ENCODE measurements around the gene PC.

Gene PC

DNA sequence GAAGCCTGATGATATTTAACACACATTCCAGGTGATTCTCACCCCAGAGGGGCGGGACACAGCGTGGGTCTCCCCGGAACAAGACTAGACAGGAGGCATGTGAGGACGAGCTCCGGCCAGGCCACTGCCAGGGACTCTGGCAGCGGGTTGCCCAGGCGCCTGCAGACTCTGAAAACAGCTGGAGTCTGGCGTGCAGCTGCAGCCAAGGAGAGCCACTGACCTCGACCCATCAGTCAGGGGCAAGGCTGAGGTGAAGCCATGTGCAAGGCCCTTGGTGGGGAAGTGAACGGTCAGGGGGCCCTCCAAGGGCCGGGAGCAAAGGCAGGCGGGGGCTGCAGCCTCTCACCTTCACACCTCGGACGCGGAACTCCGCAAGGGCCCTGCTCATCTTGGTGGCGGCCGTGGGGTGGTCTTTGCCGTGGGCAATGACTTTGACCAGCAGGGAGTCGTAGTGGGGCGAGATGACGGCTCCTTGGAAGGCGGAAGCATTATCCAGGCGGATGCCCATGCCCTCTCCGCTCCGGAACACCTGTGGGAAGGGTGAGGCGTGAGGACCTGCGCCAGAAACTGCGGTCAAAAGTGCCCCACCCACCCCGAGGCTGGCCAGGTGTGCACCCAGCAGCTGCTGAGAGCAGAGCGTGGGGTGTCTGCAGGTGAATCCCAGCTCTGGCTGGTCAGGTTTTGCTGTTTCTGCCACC lies 94.6 kb downstream of the PC start:
- no peak for DNase-seq

DNA sequence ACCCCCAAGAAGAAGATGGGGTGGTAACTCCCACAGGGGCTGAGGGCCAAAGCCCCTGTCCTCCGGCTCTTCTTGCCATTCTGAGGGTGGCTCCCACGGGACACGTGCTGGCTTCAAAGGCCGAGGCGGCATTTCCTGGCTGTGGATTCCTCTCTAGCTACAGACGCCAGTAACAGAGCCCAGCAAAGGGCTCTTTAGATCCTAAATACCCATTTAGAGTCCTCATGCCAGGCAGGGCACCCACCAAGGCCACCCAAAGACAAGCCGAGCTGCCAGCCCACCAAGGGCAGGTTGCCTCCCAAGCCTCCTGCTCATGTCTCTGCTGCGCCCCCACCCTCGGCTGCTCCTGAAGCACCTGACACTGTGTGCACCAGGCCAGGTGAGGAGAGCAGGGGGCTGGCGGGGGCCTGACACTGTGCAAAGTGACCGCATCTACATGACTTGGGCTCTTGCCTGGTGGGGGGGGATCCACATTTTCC lies 95.6 kb downstream of the PC start:
- no peak for DNase-seq

DNA sequence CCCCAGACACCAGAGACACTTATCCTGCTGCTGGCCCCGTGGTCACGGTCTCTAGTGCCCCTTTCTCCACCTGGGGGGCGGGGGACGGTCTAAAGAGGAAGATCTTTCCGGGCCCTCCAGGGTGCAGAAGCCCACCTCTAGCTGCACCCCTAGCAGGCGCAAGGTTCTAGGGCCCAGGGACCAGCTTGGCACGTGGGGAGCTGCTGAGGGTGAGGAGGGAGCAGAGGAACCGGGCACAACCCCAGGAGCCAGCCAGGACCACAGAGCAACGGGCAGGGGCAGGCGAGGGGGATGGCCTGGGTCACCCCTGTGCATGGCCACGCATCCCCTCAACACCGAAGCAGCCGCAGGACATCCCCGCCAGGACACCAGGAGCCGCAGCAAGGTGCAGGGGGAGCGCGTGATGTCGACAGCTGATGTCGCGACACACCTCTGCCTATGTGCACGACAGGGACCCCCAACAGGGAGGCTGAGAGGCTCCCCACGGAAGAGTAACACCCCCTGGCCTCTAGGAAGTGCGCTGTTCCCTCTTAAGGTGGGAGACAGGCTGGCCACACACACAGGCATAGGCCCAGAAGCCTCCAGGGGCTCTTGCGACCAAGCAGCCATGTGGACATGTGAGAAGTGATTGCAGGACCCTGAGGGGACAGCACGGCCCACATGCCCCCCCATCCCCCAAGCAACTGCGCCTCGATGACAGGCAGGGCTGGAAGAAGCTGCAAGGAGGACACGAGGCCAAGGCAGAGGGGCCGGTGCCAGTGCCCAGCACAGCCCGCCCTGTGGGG lies 96.2 kb downstream of the PC start:
- no peak for DNase-seq

DNA sequence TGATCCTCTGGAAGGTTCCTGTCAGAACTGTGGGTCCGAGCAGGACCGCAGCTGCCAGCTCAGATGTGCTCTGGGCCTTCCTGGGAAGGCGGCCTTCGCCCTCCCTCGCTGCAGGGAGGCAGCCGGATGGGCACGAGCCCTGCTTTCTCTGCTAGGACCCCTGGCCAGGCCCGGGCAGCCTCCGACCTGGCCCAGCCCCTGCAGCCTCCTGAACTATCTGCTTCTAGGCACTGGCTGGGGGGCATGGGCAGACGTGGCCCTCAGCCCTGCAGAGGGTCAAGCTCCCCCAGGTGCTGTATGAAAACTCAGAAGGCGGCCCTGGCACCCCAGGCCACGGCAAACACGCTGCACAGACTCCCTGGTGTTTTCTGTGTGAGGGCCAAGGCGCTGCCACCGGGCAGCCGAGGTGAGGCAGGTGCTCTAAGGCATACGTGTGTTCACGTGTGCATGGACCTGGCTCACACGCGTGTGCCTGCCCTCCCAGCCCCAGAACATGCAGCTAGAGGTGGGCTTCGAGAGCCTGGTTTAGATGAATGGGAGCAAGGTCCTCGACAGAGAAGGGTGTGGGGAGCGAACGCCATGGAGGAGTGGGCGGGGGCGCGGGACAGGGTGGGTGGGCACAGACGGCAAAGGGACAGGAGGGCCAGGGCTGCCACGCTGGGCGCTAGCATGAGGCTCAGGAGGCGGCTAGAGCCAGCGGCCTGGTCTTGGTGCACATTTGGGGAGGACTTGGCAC lies 97.0 kb downstream of the PC start:
- no peak for DNase-seq

DNA sequence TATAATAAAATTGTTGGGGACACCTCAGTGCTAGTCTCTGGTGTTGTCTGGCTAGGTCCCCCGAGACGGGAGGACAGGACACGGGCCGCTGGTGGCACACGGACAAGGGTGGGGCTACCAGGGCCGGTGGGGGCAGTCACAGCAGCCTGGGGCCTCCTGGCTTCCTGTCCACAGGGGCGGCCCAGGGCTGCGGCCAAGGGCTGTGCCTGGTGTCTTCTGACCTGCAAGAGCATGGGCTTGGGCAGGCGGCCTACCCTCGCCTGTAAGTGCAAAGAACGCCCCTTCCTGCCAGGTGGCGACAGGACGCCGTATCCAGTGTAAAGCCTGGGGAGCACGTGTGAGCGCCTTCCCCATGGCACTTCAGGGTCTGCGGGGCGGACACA lies 97.7 kb downstream of the PC start:
- DNase-seq = no peak

DNA sequence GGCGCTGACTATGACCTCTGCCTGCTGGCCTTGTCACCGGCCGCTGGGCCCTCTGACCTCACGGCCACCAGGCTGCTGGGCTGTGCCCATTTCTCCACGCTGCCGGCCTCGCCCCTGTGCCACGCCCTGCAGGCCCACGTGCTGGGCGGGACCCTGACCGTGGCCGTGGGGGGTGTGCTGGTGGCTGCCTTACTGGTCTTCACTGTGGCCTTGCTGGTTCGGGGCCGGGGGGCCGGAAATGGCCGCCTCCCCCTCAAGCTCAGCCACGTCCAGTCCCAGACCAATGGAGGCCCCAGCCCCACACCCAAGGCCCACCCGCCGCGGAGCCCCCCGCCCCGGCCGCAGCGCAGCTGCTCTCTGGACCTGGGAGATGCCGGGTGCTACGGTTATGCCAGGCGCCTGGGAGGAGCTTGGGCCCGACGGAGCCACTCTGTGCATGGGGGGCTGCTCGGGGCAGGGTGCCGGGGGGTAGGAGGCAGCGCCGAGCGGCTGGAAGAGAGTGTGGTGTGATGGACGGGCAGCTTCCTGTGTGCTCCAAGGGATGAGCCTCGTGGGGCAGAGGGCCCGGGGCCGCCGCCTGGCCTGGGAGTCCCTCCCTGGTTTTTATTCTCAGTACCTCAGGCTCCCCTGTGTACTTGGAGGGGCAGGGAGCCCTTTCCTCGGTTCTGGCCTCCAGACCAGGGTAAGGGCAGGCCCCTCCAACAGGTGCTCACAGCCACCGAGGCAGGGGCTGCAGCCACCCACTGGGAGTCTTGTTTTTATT lies 98.3 kb downstream of the PC start:
- no peak for DNase-seq

DNA sequence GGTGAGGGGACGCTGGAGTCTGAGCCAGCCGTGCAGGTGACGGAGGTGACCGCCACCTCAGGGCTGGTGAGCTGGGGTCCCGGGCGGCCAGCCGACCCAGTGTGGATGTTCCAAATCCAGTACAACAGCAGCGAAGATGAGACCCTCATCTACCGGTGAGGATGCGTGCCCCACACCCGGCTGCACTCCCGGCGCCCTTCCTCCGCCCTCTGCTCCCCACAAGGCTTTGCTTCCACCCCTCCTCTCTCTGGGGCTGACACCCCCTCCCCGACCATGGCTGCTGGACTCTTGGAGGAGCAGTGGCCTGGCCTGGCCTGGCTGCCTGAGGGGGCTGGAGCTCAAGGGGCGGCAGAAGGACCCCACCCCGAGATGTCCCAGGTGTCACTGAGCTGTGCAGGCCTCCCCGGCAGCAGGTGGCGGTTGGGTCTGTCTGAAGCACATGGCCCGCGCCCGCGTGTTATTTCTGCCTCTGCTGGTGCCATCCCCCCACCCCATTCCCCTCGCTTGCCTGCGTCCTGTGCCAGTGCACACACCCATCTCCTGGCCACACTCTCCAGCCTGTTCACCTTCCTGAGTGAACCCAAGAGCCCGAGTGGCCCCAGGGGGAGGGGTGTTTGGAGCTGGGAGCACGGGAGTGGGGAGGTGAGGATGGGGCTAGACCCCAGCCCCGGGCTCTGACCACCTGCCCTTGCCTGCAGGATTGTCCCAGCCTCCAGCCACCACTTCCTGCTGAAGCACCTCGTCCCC lies 99.1 kb downstream of the PC start:
- no peak for DNase-seq

DNA sequence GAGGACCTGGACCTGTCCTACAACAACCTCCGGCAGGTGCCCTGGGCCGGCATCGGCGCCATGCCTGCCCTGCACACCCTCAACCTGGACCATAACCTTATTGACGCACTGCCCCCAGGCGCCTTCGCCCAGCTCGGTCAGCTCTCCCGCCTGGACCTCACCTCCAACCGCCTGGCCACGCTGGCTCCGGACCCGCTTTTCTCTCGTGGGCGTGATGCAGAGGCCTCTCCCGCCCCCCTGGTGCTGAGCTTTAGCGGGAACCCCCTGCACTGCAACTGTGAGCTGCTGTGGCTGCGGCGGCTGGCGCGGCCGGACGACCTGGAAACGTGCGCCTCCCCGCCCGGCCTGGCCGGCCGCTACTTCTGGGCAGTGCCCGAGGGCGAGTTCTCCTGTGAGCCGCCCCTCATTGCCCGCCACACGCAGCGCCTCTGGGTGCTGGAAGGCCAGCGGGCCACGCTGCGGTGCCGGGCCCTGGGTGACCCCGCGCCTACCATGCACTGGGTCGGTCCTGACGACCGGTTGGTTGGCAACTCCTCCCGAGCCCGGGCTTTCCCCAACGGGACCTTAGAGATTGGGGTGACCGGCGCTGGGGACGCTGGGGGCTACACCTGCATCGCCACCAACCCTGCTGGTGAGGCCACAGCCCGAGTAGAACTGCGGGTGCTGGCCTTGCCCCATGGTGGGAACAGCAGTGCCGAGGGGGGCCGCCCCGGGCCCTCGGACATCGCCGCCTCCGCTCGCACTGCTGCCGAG lies 99.8 kb downstream of the PC start:
- no peak for DNase-seq

DNA sequence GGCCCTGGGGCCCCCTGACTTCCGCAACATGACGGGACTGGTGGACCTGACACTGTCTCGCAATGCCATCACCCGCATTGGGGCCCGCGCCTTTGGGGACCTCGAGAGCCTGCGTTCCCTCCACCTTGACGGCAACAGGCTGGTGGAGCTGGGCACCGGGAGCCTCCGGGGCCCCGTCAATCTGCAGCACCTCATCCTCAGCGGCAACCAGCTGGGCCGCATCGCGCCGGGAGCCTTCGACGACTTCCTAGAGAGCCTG lies 100.3 kb downstream of the PC start:
- no peak for DNase-seq

DNA sequence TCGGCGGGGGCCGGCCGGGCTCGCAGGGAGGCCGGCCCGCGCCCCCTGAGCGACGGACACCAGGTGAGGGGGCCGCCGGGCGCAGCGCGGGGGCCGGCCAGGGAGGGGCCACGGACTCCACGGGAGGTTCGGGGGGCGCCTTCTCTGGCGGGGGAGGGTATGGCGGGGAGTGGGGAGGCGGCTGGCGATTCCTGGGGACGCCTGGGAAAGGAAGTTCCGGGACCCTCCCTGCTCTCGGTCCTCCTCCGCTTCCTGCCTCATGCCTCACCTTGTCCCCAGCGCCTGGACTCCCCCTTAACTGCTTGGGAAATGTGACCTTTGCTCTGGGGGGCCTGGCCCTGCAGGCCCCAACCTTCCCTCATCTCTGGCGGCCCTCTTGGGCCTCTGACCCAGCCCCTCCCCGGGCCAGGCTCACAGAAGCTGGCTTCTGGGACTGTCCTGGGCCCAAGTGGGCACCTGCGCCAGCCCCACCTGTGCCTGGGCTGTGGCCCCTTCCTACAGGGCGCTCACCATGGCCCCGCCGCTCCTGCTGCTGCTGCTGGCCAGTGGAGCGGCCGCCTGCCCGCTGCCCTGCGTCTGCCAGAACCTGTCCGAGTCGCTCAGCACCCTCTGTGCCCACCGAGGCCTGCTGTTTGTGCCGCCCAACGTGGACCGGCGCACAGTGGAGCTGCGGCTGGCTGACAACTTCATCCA lies 100.8 kb downstream of the PC start:
- no peak for DNase-seq

DNA sequence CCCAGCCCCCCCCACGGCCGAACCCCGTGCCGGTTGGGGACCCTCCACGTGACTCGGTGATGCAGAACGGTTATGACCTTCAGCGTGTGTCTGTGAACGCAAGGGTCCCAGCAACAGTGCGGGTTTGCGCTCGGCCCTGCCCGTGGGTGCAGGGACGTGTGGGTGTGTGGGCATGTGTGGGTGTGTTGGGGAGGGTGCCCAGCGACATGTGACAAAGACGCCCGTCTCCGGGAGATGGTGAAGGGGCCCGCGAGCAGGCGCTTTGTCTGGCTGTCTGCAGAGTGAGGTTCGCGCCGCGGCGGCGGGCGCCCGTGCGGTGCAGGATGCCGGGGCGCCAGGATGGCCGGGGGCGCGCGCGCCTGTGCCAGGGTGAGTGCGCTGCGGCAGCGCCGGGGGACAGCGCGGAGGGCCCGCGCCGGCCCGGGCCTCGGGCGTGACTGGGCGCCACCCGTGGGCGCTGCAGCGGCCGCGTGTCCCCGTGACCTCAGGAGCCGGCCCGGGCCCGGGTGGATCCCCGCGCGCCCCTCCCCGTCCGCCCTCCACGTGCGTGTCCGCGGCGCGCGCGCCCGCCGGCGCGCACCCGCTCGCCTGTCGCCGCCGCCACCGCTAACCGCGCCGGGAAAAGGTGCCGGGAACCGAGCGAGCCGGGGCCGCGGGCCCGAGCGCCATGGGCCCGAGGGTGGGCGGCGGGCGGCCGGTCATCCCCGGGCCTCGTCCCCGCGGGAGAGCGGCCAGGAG lies 101.5 kb downstream of the PC start, which contains the start of gene LRFN4:
LRFN4 (plus strand) TSS at position 569 of the 738 bp plus-strand sequence. CDS start 681 bp downstream, outside the sequence.
- peak in 1 of 2 experiments; percentile 55 for DNase-seq

DNA sequence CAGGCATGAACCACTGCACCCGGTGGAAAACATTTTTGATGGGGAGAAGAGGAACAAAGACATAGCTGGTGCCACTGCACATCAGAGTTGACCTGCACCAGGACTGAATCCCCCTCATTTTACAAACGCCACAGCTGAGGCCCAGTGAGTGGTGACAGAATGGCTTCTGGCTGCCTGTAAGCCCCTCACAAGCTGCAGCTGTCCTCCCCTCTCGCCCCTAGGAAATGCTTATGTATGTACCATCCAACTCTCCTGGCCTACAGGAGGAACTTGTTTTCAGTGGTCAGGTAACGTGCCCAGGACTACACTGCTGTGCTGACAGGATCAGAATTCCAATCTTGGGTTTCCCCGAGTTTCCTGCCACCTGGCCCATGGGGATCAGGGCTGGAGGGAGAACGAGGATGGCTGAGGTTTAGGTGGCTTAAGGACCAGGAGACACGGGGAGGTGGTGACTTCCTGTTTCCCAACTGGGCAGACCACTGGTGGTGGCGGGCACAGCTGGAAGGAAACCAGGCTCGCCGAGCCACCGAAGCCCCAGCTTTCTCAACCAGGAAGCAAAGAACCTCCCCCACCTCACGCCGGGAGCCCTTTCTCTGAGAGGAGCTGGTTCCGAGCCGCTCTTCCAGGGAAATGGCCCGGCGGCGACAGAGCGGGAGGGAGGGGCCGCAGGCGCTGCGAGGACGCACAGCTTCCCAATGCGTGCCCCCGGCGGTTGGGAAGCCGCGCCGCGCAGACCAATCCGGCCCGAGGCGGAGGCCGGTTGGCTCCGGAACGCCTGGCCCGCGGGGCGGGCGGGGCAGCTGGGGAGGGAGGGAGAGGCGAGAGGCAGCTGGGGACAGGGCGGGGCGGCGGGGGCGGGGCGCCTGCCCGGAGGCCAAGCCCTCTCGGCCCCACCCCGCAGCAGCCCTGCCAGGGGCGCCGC lies 102.3 kb downstream of the PC start:
- DNase-seq = peak; percentile 80 to 93

DNA sequence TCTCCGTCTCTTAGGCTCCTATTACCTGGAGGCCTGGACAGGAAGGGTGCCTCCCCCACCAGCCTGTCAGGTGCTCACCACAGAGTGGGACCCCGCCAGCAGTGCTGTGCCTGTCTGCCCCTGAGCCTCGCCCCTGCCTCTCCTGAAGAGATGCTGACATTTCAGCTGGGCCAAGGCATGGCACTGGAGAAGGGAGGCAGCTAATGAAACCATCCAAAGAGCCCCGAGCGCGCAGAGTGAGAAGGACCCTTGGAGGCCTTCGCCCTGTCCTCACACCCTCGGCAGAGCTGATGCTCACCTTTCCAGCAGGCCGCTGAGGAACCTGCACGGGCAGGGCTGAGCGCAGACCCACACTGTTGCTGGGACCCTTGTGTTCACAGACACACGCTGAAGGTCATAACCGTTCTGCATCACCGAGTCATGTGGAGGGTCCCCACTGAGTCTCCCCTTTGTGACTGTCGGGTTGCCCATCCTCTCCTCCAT lies 103.4 kb downstream of the PC start:
- DNase-seq = no peak

DNA sequence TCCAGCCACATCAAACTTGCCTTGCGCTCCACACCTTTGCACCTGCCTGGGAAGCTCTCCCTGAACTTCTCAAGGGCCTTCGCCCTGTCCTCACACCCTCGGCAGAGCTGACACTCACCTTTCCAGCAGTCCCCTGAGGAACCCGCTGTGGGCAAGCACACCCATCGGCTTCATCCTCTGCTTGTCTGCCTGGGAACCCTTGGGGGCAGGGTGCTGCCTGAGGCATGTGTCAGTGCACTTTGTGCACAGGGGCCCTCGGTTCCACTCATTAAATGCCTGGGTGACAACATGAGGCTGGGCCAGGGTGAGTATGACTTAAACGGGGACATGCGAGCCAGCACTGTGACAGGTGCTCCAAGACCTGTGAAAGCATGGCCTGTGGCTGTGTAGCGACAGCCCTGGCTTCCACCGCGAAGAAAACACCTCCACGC lies 103.9 kb downstream of the PC start:
- no peak for DNase-seq

DNA sequence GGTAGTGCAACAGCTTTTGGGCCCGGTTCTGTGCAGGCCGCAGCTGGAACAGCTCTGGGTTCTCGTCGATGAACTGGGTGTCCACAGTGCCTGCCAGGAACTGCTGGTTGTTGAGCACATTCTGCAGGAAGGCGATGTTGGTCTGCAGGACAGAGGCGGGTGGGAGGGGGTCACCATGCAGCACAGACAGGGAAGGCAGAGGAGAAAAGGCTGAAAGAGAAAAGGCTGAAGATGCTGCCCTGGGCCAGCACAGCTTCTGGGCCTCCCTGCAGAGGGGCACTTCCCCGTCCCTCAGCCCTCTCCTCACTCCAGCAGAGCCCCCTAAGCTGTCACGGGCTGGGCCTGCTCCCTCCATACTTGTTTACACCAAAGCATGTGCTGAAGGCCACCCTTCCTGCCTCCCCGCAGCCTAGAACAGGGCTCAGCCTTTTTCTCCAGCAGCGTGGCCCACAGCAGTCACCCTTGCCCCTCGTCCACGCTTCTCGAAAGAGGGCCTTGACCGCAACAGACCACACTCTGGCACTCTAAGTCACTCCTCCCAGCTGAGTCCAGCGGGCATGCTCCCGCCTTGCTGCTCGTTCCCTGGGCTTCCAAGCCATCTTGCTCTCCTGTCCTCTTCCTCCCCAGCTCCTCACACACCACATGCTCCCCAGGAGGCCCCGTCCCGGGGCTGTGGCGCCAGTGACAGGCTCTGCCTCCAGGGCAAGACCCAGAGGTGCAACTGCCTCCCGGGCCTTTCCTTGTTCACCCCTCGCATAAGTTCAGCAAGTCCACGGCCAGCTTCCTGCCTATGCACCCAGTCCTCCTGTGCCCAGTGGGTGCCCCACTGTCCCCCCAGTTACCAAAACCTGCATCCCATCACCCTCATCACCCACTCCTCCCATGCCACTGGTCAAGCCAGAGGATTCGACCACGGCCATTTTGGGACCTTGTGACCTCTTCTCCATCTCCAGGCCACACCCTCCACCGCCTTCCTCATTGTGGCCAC lies 104.6 kb downstream of the PC start:
- no peak for DNase-seq

DNA sequence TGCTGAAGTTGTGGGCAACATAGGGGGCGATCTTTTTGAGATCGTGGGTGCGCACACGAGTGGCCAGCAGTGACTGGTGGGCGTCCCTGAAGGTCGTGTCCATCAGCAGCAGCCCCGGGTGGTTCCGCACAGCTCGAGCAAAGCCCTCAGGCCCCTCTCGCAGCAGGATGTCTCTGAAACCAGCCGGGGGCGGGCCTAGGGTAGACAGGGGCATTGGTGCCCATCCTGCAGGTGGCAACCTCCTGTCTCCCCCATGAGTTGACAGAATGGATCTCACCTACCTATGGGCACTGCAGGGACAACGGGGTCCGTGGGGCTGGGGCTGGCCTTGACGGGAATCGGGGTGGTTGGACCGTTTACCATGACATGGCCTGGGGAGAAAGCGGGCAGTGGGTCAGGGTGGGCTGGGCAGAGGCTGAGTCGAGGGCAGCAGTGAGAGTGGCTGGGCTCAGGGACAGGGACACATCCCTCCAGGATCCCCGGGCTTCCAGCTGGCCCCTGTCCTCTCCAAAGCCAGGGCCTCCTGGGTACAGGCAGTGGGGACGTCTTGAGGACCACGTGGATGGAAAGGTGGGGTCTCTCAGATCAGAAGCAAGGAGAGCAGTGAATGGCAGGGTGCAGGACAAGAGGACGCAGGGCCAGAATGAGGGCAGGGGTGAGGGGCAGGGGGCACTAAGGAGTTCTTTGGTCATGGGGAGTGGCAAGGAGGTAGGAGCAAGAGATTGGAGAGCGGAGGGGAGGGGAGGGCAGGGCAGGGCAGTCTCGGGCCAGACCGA lies 105.5 kb downstream of the PC start:
- no peak for DNase-seq

Measured in NCI-H1930 (cell line).